NCI-H524 (cell line): ENCODE measurements around the gene TSPAN9.

Source experiments
- DNase-seq, 2 experiments: peaks; one replicate each; lab custom pipeline; 2025; lab: John Stamatoyannopoulos, UW

TSPAN9 gene

GRCh38 chr12:3164454-3165077 is 87.4 kb downstream of the TSPAN9 start:
- no peak for DNase-seq

- peak; percentile 60 to 74 for DNase-seq
These were observed 88.2 kb downstream of the TSPAN9 start for GRCh38 chr12:3165078-3165980.

GRCh38 chr12:3167636-3168035 is 90.5 kb downstream of the TSPAN9 start:
- DNase-seq: no peak

GRCh38 chr12:3168223-3169221 is 91.3 kb downstream of the TSPAN9 start:
- no peak for DNase-seq

GRCh38 chr12:3170423-3171194 is 93.4 kb downstream of the TSPAN9 start:
- DNase-seq: no peak

- DNase-seq: no peak
These were observed 94.0 kb downstream of the TSPAN9 start for GRCh38 chr12:3171195-3171591.

- no peak for DNase-seq
These were observed 95.2 kb downstream of the TSPAN9 start for GRCh38 chr12:3172124-3173007.

- DNase-seq: no peak
These were observed 95.9 kb downstream of the TSPAN9 start for GRCh38 chr12:3173008-3173553.

- DNase-seq: no peak
These were observed 96.7 kb downstream of the TSPAN9 start for GRCh38 chr12:3173912-3174311.

- DNase-seq: no peak
These were observed 98.1 kb downstream of the TSPAN9 start for GRCh38 chr12:3175238-3175637.

GRCh38 chr12:3176754-3177153 is 99.6 kb downstream of the TSPAN9 start:
- DNase-seq: no peak

GRCh38 chr12:3177778-3178425 is 100.7 kb downstream of the TSPAN9 start:
- no peak for DNase-seq

GRCh38 chr12:3178671-3179313 is 101.6 kb downstream of the TSPAN9 start:
- no peak for DNase-seq

GRCh38 chr12:3179731-3180130 is 102.6 kb downstream of the TSPAN9 start:
- DNase-seq: no peak

- DNase-seq: no peak
These were observed 105.2 kb downstream of the TSPAN9 start for GRCh38 chr12:3182426-3182825.

GRCh38 chr12:3184485-3184884 is 107.3 kb downstream of the TSPAN9 start:
- DNase-seq: no peak

- no peak for DNase-seq
These were observed 108.2 kb downstream of the TSPAN9 start for GRCh38 chr12:3185260-3185870.

GRCh38 chr12:3186546-3187215 is 109.5 kb downstream of the TSPAN9 start:
- DNase-seq: no peak
